Measurements from ENCODE around the gene PCDHA1.

Gene PCDHA1

DNA sequence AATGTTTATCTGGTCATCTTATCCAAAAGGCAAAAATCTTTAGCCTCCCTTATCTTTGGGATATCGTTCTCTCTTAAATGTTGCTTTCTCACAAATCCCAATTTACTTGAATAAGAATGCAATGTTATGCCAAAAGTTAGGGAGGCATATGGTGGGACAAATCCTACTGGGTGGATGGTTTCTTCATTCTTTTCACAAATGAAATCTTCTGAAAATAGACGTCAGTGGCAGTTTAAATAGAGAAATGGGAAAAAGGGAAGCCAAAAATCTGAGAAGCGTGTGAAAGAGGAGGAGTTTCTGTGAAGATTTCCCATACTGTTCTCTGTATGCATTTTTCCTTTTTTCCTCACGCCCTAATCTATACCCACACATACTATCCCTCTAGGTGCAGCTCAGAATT is 137.7 kb downstream of the PCDHA1 start:
- no peak for TF ChIP-seq EZH2phosphoT487 (IDR thresholded peaks at IDR 0.05; ENCODE audit: borderline replicate concordance)
- TF ChIP-seq, protein P1, sequence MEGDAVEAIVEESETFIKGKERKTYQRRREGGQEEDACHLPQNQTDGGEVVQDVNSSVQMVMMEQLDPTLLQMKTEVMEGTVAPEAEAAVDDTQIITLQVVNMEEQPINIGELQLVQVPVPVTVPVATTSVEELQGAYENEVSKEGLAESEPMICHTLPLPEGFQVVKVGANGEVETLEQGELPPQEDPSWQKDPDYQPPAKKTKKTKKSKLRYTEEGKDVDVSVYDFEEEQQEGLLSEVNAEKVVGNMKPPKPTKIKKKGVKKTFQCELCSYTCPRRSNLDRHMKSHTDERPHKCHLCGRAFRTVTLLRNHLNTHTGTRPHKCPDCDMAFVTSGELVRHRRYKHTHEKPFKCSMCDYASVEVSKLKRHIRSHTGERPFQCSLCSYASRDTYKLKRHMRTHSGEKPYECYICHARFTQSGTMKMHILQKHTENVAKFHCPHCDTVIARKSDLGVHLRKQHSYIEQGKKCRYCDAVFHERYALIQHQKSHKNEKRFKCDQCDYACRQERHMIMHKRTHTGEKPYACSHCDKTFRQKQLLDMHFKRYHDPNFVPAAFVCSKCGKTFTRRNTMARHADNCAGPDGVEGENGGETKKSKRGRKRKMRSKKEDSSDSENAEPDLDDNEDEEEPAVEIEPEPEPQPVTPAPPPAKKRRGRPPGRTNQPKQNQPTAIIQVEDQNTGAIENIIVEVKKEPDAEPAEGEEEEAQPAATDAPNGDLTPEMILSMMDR (conservative IDR thresholded peaks at IDR 0.05; ENCODE audit: low read length): no peak
- H3K9ac ChIP-seq (ENCODE audit: low read depth, low read length, poor library complexity, severe bottlenecking): no peak overlapping the region
- H3K9me3 ChIP-seq (ENCODE audit: insufficient read depth, low read depth, low read length): no peaks in the 10 kb centered on the region

DNA sequence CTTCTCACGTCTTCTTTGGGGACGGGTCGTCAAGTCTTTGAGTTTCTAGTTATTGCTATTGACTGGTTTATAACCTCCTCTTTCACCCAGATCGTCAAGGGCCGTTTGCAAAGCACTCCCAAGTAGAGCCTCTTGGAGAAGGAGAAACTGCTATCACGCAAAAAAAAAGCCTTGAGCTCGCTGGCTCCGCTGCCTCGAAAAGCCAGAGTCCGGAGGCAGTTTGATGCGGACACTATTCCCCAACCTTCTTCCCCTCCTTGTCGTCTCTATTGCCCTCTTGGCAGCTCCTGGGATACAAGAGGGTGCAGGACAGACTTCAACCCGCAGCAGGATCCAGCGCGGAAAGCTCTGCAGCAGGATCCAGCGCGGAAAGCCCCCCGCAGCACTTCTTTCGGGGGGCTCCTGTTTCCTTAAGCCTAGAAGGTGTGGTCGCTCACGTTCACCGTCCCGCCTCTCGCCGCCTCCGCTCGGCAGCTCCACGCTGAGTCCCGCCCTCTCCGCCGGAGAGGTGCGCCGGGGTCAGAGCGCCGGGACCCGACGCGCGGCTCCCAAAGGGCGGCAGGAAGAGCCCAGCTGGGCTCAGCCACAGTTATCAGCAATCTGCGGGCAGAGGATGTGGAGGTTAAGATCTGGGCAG is 140.0 kb downstream of the PCDHA1 start, which contains the start of gene PCDHAC1:
PCDHAC1 (plus strand) TSS at position 494 of the 637 bp plus-strand sequence. CDS start 594 bp downstream, outside the sequence.
- Histone ChIP-seq H3K4me2 (ENCODE audit: low read depth, low read length, poor library complexity, severe bottlenecking) (no peak within 1 kb of the TSS), H3K9ac (ENCODE audit: low read depth, low read length, poor library complexity, severe bottlenecking) (no peak within 1 kb of the TSS), H3F3A (ENCODE audit: low read depth) (no peaks in the 10 kb centered on the region), H2AFZ (ENCODE audit: low read length) (no peak within 1 kb of the TSS), H3K4me3 (ENCODE audit: low read length, poor library complexity, severe bottlenecking) (no peak within 1 kb of the TSS), H3K4me1 (ENCODE audit: insufficient read depth, low read length, poor library complexity, severe bottlenecking) (no peaks in the 10 kb centered on the region), H3K9me3 (ENCODE audit: insufficient read depth, low read depth, low read length) (no peaks in the 10 kb centered on the region), H3K79me2 (ENCODE audit: insufficient read depth, low read length) (no peaks in the 10 kb centered on the region), H3K27me3 (ENCODE audit: insufficient read depth, low read length, poor library complexity, severe bottlenecking) (no peaks in the 10 kb centered on the region), H3K9me2 (replicated peaks; ENCODE audit: low read depth, low read length) (no peaks in the 10 kb centered on the region), H4K20me1 (ENCODE audit: insufficient read depth, low read length, poor library complexity, severe bottlenecking) (no peaks in the 10 kb centered on the region), H3K36me3 (ENCODE audit: insufficient read depth, low read length) (no peaks in the 10 kb centered on the region)
- no peak for TF ChIP-seq EZH2phosphoT487 (IDR thresholded peaks at IDR 0.05; ENCODE audit: borderline replicate concordance)
- TF ChIP-seq, protein P1 (conservative IDR thresholded peaks at IDR 0.05; ENCODE audit: low read length): no peak

More for the DNA sequence above, 137.7 kb downstream of the PCDHA1 start:
- no peaks in the 10 kb centered on the region for H3K27me3 ChIP-seq (ENCODE audit: insufficient read depth, low read length, poor library complexity, severe bottlenecking)
- no peak overlapping the region for H2AFZ ChIP-seq (ENCODE audit: low read length)
- H4K20me1 ChIP-seq (ENCODE audit: insufficient read depth, low read length, poor library complexity, severe bottlenecking): no peaks in the 10 kb centered on the region
- no peaks in the 10 kb centered on the region for H3K79me2 ChIP-seq (ENCODE audit: insufficient read depth, low read length)
- H3K4me1 ChIP-seq (ENCODE audit: insufficient read depth, low read length, poor library complexity, severe bottlenecking): no peaks in the 10 kb centered on the region
- no peaks in the 10 kb centered on the region for H3F3A ChIP-seq (ENCODE audit: low read depth)
- H3K4me2 ChIP-seq (ENCODE audit: low read depth, low read length, poor library complexity, severe bottlenecking): no peak overlapping the region
- no peaks in the 10 kb centered on the region for H3K36me3 ChIP-seq (ENCODE audit: insufficient read depth, low read length)
- no peaks in the 10 kb centered on the region for H3K9me2 ChIP-seq (replicated peaks; ENCODE audit: low read depth, low read length)
- H3K4me3 ChIP-seq (ENCODE audit: low read length, poor library complexity, severe bottlenecking): no peak overlapping the region

DNA sequence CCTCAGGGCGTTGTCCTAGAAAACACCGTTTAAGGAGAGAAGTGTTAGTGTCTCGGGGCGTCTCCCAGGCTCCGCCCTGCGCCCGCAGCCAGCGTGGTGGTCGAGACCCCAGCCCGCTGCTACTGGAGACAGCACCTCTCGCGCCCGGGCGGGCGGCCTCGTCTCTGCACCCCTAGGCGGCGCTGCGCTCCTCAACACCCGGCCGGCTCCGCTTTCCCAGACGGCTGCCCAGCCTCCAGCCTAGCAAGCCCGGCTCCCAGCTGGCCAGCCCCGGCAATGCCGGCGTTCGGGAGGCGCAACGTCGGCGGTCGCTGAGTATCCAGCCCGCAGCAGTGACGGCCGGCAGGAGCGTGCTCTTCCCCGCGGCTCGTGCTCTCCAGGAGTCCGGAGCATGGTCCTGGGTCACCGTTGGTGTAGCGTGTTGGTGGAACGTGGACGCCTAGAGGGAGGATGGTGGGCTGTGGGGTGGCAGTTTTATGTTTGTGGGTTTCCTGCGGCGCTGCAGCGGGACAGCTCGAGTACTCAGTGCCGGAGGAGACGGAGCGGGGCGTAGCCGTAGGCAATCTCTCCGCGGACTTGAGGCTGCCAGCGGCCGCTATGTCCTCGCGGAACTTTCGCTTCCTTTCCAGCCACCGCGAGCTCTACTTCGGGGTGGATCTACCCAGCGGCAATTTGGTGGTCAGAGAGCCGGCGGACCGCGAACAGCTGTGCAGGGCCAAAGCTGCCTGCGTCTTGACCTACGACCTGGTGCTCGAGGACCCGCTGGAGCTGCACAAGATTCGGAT is 140.7 kb downstream of the PCDHA1 start:
- Histone ChIP-seq H2AFZ (ENCODE audit: low read length) (no peak overlapping the region), H3K4me2 (ENCODE audit: low read depth, low read length, poor library complexity, severe bottlenecking) (no peak overlapping the region), H3K36me3 (ENCODE audit: insufficient read depth, low read length) (no peaks in the 10 kb centered on the region), H3K9ac (ENCODE audit: low read depth, low read length, poor library complexity, severe bottlenecking) (no peak overlapping the region), H3F3A (ENCODE audit: low read depth) (no peaks in the 10 kb centered on the region), H3K9me3 (ENCODE audit: insufficient read depth, low read depth, low read length) (no peaks in the 10 kb centered on the region), H3K27me3 (ENCODE audit: insufficient read depth, low read length, poor library complexity, severe bottlenecking) (no peaks in the 10 kb centered on the region), H3K79me2 (ENCODE audit: insufficient read depth, low read length) (no peaks in the 10 kb centered on the region), H3K4me1 (ENCODE audit: insufficient read depth, low read length, poor library complexity, severe bottlenecking) (no peaks in the 10 kb centered on the region), H3K4me3 (ENCODE audit: low read length, poor library complexity, severe bottlenecking) (no peak overlapping the region), H4K20me1 (ENCODE audit: insufficient read depth, low read length, poor library complexity, severe bottlenecking) (no peaks in the 10 kb centered on the region), H3K9me2 (replicated peaks; ENCODE audit: low read depth, low read length) (no peaks in the 10 kb centered on the region)
- TF ChIP-seq EZH2phosphoT487 (IDR thresholded peaks at IDR 0.05; ENCODE audit: borderline replicate concordance): no peak
- TF ChIP-seq, protein P1 (conservative IDR thresholded peaks at IDR 0.05; ENCODE audit: low read length): no peak

All from Loucy (cell line).